Activated T-cell treated with anti-CD3 and anti-CD28 coated beads, Interleukin-2, amount 50 U/mL, for 1 hour (primary cell): ENCODE results near the gene PTCD2.

Experiments used
- DNase-seq: peaks from one replicate; pipeline ENCODE4 v3.0.0-alpha.2; 2020

The PTCD2 gene

GRCh38 chr5:72351376-72351775 is 31.2 kb downstream of the PTCD2 start:
- no peak for DNase-seq

DNA sequence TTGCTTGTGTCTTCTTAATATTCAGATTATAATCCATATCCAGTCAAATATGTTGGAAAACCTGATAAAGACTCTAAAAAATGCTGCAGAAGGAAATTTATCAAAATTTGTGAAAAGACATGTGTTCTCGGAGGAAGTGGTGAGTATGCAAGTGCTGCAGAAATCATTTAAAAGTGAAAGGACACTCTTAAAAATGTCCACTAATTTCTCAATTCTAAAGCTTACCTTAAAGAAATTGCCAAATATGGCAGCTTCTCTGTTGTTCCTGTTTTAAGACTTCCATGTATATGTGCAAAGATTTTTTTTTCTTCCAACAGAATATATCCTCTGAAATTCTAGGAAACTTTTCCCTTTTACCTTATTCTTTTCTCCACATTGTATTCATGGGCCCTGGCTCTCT is 32.4 kb downstream of the PTCD2 start:
- no peak for DNase-seq

DNA sequence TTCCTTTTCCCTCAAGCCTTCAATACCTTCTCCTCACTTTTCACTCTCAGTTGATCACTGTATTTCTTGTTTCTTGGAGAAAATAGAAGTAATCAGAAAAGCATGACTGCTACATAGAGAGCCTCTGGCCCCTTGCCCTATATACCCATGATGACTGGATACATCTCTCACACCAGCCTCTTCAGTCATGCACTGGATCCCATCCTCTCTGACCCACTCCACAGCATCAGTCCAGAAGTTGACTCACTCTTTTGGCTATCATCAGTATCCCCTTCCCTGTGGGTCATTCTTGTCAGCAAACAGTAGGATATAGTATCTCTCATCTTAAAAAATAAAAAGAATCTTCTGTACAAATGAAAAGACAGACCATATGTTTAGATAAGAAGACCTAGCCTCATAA is 32.9 kb downstream of the PTCD2 start:
- no peak for DNase-seq

DNA sequence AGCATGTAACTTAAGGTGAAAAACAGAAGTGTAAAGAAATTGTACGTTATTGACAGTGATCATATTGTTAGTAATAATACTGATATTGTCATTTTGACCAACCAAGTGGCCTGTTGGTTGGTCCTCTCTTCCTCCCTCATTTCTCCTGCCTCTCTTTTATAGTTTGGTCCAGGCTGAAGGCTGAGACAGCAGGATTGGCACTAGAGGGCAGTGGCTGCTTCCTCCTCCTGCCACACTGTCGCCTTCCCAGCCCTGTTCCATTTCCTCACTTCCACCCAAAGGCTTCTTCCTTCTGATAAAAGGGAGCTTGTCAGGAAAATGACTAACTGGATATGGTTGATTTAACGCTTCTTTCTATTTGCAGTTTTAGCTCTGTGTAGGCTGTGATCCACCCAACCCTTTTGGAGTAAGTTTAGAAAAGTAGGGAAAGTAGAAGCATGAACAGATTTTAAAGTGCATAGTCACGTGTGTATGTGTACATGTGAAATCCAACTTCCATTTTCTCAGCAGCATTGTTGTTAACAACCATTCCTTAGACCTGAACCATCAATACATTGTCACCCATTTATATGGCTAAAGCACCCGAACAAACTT is 35.6 kb downstream of the PTCD2 start:
- DNase-seq = no peak

- no peak for DNase-seq
Observed at GRCh38 chr5:72356361-72356760, 36.2 kb downstream of the PTCD2 start.

- no peak for DNase-seq
Observed at GRCh38 chr5:72358925-72359324, 38.8 kb downstream of the PTCD2 start.

DNA sequence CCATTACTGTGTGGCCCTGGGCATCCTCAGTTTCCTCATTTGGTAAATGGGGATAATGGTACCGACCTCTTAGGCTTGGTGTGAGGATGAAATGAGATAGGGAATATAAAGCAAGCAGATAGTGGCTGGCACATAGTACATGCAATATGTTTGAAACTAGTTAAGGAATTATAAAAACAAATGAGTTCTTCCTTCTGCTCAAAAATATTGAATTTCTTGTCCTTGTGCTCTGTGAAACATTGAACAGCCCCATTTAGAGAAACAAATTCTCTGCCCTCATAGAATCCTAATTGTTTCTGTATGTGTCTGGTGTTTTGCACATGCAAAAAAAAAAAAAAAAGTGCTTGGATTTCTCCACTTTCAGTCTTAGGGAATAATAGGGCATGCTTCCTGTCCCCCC is 39.7 kb downstream of the PTCD2 start:
- DNase-seq = no peak

GRCh38 chr5:72363166-72363802 is 43.1 kb downstream of the PTCD2 start:
- no peak for DNase-seq

DNA sequence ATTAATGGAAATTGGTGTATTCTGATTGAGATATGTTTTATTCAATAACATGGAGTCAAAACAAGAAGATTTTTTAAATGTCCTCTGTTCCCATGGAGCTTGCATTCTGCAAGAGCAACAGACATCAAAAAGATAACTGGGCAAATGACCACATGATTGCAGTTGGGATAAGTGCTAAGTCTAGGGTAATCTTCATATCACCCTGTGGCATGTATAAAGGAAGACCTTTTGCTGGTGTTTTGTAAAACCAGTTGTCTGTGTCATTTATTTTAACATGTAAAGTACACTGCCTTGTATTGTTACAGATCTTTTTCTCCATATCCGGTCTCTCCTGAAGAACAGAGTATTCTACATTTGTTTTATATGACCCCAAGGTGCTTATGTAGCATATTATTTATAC is 44.0 kb downstream of the PTCD2 start:
- no peak for DNase-seq

- no peak for DNase-seq
Observed at GRCh38 chr5:72364951-72365350, 44.8 kb downstream of the PTCD2 start.

DNA sequence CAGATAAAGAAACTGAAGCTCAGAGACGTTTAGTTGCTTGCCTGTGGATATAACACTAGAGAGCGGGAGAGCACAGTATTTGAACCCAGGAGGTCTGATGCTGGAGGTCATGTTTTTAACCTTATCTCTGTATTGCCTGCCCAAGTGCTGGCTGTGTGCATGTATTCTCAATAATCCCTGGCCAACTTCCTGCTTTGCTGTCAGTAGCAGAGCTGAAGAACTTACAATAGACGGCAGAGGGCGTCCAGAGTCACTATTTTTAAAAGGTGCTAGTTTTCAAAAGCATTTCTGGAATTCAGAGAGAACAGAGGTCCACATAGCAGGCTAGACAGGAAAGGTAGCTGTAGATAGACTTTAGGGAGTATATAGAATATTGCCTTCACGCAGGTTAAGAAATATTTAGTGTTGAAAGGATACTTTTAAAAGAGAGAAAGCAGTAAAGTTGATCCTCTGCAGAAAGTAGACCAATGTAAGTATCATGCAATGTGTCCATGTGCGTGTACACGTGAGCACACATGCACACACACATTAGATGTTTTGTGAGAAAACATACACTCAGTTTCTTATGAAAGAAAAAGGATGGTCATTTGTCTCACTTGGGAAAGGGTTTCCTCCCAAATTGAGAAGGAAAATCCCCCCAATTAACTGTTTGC is 46.3 kb downstream of the PTCD2 start:
- DNase-seq = no peak

GRCh38 chr5:72368271-72368670 is 48.1 kb downstream of the PTCD2 start:
- no peak for DNase-seq

DNA sequence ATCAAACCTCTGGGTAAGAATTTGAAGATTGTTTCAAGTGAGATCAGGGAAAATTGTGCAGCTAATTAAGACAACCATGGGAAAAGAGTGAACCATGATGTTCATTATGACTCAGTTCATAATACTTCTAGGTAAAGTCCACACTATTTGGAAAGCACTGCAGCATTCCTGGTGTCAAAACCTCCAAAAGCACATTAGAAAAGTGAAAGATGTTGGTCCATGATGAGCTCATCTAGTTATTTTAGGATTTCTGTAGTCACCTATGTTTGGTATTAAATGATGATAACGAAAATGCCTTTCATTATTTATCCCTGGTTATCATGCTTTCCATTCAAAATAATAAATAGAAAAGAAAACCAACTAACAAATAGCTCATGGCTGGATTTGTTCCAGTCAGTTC is 49.1 kb downstream of the PTCD2 start:
- DNase-seq = no peak

DNA sequence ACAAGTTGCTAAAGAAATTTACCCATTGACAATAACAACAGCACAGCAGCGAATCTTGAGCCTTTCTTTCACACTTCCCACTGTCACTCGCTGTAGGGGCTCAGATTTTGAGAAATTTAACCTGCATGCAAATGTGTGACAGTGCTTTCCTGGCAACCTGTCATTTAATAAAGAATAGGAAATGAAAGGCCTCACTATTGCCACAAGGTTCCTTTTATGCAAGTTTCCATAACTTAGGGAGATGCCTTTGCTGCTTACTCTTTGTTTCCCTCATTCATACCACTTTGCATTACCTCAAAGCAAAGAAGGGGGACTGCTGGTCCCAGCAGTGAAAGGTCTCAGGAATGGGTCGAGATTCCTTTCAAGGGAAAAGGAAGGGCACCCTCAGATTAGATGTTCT is 49.5 kb downstream of the PTCD2 start:
- DNase-seq = no peak

- DNase-seq = no peak
Observed at GRCh38 chr5:72372331-72372730, 52.2 kb downstream of the PTCD2 start.

DNA sequence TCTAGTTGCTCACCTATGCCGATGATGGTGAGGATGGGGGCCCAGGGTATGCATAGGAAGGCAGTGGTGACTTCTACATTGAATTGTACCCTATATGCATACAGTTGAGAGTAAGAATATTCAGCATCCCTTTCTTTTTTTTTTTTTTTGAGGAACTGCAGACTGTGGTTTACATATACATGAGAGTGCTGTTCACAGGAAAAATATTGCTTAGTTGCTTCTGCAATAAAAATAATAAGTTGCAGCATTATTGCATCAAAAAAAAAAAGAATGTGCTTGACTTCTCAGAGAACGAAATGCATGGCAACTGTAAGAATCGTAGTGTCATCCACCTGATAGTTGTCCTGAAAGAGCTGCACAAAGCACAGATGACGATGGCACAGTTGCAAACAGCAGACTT is 52.8 kb downstream of the PTCD2 start:
- DNase-seq = no peak

GRCh38 chr5:72374844-72375243 is 54.7 kb downstream of the PTCD2 start:
- no peak for DNase-seq

GRCh38 chr5:72376381-72376780 is 56.2 kb downstream of the PTCD2 start:
- no peak for DNase-seq

DNA sequence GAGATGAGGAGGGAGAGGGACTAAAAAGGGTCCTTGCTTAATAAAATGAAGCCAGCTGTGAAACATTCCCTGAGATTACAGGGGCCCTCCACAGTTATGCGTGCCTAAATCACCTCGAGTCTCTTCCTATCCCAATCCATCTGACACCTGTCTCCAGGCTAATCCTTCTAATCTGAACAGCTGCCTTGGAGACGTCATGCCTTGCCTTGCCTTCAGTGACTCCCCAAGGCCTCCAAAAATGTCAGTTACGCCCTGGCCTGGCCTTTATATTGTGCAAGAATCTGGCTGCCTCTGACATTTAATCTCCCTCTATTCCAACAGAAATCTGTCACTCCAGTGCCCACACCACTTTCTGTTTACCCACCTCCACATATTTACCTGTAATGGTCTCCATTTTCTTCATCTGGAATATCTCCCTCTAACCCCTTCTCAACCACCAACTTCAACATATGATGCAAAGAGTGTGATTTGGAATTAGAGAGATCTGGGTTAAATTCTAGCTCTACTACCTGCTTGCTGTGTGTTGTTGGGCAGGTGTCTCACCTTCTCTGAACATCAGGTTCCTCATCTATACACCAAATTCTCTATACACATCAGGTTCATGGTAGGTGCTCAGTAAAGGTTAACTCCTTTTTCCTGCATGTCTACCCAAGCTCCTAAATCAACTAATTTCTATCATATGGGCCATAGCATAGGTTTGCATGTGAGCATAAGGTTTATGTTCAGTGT is 57.9 kb downstream of the PTCD2 start:
- DNase-seq = no peak

- no peak for DNase-seq
Observed at GRCh38 chr5:72378639-72379289, 58.6 kb downstream of the PTCD2 start.

DNA sequence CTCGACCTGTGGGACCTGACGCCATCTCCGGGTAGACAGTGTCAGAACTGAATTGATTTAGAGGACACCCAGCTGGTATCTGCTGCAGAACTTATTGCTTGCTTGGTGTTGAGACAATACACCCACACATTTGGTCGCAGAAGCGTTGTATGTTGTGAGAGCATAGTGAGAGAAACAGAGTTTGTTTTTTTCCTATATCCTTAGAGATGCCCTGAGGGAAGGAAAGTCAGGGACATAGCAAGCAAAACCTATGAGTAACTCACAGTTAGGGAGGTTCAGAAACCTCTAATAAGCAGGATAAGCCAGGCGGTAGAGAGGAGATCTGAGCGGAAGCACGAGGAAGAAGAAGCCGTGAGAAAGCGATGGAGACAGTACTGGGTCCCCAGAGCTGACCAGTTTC is 59.8 kb downstream of the PTCD2 start:
- no peak for DNase-seq

- no peak for DNase-seq
Observed at GRCh38 chr5:72380492-72381274, 60.5 kb downstream of the PTCD2 start.

GRCh38 chr5:72383280-72383679 is 63.1 kb downstream of the PTCD2 start:
- no peak for DNase-seq
